Measurements from ENCODE around the gene FGF6.

DNA sequence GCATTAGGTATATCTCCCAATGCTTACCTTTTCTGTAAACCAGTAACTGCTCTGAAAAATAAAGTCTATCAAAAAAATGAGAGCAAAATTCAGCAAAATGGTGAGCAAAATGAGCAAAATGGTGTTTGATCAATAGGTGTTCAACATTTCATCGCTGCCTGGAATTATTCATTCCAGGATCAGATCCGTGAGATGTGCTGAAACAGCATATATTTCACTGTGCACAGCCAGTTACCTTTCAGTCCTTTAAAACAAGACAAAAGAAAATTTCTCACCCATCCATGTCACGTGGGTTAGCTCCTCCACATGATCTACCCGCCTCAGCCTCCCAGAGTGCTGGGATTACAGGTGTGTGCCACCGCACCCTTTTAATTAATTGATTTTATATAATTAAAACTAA is 58.0 kb downstream of the FGF6 start:
- no peak for TF ChIP-seq CTCF (IDR thresholded peaks at IDR 0.05; ENCODE audit: poor library complexity)
- TF ChIP-seq EZH2 (IDR thresholded peaks at IDR 0.05; ENCODE audit: borderline replicate concordance) = no peak
- no peak for TF ChIP-seq EZH2phosphoT487 (IDR thresholded peaks at IDR 0.05; ENCODE audit: low read depth, severe bottlenecking, unreplicated experiment)
